Gastroesophageal sphincter (tissue), 4 donors: ENCODE data around the gene KRT14. TPM values are rescaled to one million over a fixed set of nuclear protein-coding genes. Genes with fewer than 3 reads are reported as not detected.
"Not testable (repeated sequence)": the region's sequence is repeated elsewhere in the genome, so short reads cannot be mapped to it uniquely, and the experiment has no call there.

Experiments
- ATAC-seq: fragments of 150-250 bp; one replicate; pipeline ENCODE4 v1.9.1; 2016; ENCODE audit warnings: mild to moderate bottlenecking, moderate library complexity
- H3K27ac ChIP-seq, 4 donors: fragments of 200-600 bp; sonication (generic) in 3 of 4; 1 replicate in 3 of 4; 2 replicates in 1 of 4; pipeline ENCODE4 v1.5.1; 2016 to 2019
- H3K27me3 ChIP-seq: fragments of 200-600 bp; sonication (generic); one replicate; pipeline ENCODE4 v1.5.1; 2019
- H3K36me3 ChIP-seq, 2 donors: fragments of 200-600 bp; sonication (generic); one replicate each; pipeline ENCODE4 v1.5.1; 2019; ENCODE audit warnings: control low read depth in 1 of 2
- H3K4me1 ChIP-seq, 3 donors: fragments of 200-600 bp; sonication (generic); 1 replicate in 2 of 3; 2 replicates in 1 of 3; pipeline ENCODE4 v1.5.1; 2016 to 2019; ENCODE audit warnings: control low read depth in 2 of 3
- H3K4me3 ChIP-seq, 2 donors: fragments of 200-600 bp; sonication (generic); one replicate each; pipeline ENCODE4 v1.5.1; 2019; ENCODE audit warnings: mild to moderate bottlenecking in 1 of 2, moderate library complexity in 1 of 2
- H3K9me3 ChIP-seq, 3 donors: fragments of 200-600 bp; sonication (generic); one replicate each; pipeline ENCODE4 v1.5.1; 2017 to 2019; ENCODE audit warnings: control low read depth in 2 of 3
- CTCF ChIP-seq, 4 experiments: fragments of 200-600 bp in 2 of 4; fragments of 450-650 bp in 2 of 4; sonication (generic) in 1 of 4; IDR thresholded peaks; one replicate each; pipeline ENCODE4 v1.5.1; 2017 to 2019; ENCODE audit warnings: antibody characterized with exemption in 4 of 4, mild to moderate bottlenecking in 2 of 4, moderate library complexity in 2 of 4
- EP300 ChIP-seq: sonication (generic); formaldehyde crosslinking; IDR thresholded peaks from one replicate; pipeline ENCODE4 v1.6.1; 2017; ENCODE audit warnings: antibody characterized with exemption, mild to moderate bottlenecking
- POLR2A ChIP-seq, 2 donors: fragments of 450-650 bp; IDR thresholded peaks; one replicate each; pipeline ENCODE4 v1.6.1; 2017; ENCODE audit warnings: antibody characterized with exemption in 2 of 2, mild to moderate bottlenecking in 2 of 2, moderate library complexity in 1 of 2
- POLR2AphosphoS5 ChIP-seq: sonication (generic); formaldehyde crosslinking; IDR thresholded peaks from one replicate; pipeline ENCODE4 v1.6.1; 2017; ENCODE audit warnings: antibody characterized with exemption
- WGBS, 2 donors: methylation state at CpG; one replicate each; pipeline ENCODE4 v1.1.5; 2018; ENCODE audit warnings: low coverage in 1 of 2; 5-methylcytosine and 5-hydroxymethylcytosine counted together
- total RNA-seq, 4 donors: library from RNA; depleted of rRNA; stranded (reverse); fragments of >200 nt; gene quantifications; one replicate each; pipeline ENCODE4 v1.1.0, GENCODE V29; 2016

The KRT14 gene
- total RNA-seq, 4 donors from 2014 or later = 1.4 to 105 (median 41.1) TPM; not detected in 1

DNA sequence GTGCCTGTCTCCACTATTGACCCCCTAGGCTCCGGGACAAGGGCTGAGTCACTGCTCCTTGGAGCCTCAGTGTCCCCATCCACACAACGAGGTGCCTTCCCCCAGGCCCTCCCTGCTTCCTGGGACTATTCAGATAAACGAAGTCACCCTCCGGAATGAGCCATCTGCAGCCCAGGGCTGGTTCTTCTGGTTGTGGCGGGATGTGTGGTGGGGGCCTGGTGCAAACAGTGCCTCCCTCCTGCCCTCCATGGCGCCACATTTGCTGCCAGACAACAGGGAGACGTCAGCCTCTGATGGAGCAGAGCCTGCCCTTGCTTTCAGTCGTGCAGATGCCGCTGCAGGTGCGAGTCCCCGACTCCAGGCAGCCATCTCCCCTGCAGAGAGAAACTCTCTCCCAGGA lies 31.0 kb upstream of the KRT14 start:
- ATAC-seq = no peak
- no peaks in the 10 kb centered on the region for H3K4me1 ChIP-seq
- no CpG with 5 or more reads among the region's 11 CpGs for WGBS, 2 donors
- H3K27me3 ChIP-seq = peaks cover 54% of the 10 kb centered on the region
- H3K27ac ChIP-seq = no peak overlapping the region
- TF ChIP-seq POLR2AphosphoS5 (no peak), CTCF (IDR thresholded peaks at IDR 0.05) (no peak), EP300 (no peak), POLR2A (IDR thresholded peaks at IDR 0.05) (no peak)
- no peaks in the 10 kb centered on the region for H3K9me3 ChIP-seq
- H3K36me3 ChIP-seq = no peaks in the 10 kb centered on the region
- no peak overlapping the region for H3K4me3 ChIP-seq

DNA sequence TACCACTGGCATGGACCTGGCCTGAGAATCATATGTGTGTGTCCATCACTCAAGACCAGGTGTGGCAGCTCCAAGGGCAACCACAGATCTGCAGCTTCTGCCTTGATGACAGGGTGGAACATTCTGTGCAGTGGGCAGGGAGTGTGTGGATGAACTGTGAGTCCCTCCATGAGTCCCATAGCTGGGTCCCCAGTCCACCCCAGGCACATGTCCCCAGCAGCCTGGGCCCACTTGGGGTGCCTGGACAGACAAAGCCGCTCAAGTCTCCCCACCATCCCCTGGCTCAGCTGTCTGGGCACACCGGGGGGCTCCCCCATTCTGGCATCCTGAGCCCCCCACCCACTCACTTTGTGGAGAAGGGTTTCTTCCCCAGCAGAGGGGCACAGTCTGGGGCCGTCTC lies 30.4 kb upstream of the KRT14 start:
- Histone ChIP-seq H3K27me3 (peaks cover 59% of the 10 kb centered on the region), H3K27ac (no peak overlapping the region), H3K9me3 (no peaks in the 10 kb centered on the region), H3K36me3 (no peaks in the 10 kb centered on the region), H3K4me1 (no peaks in the 10 kb centered on the region), H3K4me3 (no peak overlapping the region)
- ATAC-seq = no peak
- WGBS, 2 donors = 100% methylated on average over 1 of the region's 3 CpGs; no CpG with 5 or more reads in 1 of the 2 donors
- TF ChIP-seq POLR2AphosphoS5 = no peak
- TF ChIP-seq EP300 = no peak
- TF ChIP-seq POLR2A (IDR thresholded peaks at IDR 0.05) = no peak
- TF ChIP-seq CTCF (IDR thresholded peaks at IDR 0.05) = no peak

DNA sequence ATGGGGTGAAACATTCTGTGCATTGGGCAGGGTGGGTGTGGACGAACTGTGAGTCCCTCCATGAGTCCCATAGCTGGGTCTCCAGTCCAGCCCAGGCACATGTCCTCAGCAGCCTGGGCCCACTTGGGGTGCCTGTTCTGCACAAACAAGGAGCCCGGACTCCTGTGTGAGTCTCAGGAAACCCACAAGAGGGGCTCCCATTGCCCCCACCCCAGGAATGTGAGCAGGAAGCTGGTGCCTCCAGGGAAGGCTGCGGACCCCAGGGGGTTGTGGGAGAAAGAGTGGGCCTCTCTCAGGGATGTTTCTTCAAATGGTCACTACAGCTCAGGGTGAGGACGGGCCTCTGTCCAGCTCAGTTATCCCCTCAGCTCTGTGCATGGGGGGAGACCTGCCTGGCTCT lies 29.8 kb upstream of the KRT14 start:
- H3K9me3 ChIP-seq, H3K4me1 ChIP-seq, H3K27ac ChIP-seq, H3K4me3 ChIP-seq, ATAC-seq, H3K36me3 ChIP-seq: not testable (repeated sequence)
- peaks cover 66% of the 10 kb centered on the region for H3K27me3 ChIP-seq
- no CpG with 5 or more reads among the region's 4 CpGs for WGBS, 2 donors

- Histone ChIP-seq H3K4me3 (no peak overlapping the region), H3K4me1 (no peaks in the 10 kb centered on the region), H3K36me3 (no peaks in the 10 kb centered on the region), H3K27me3 (peaks cover 76% of the 10 kb centered on the region), H3K9me3 (no peaks in the 10 kb centered on the region), H3K27ac (no peak overlapping the region)
- ATAC-seq = no peak
- WGBS, 2 donors = 16% methylated on average over 2 of the region's 7 CpGs; no CpG with 5 or more reads in 1 of the 2 donors
- no peak for TF ChIP-seq POLR2AphosphoS5
- no peak for TF ChIP-seq POLR2A (IDR thresholded peaks at IDR 0.05)
- TF ChIP-seq EP300 = no peak
- no peak for TF ChIP-seq CTCF (IDR thresholded peaks at IDR 0.05)
Observed at GRCh38 chr17:41615454-41615853, 28.8 kb upstream of the KRT14 start.

GRCh38 chr17:41614767-41615166 lies 28.1 kb upstream of the KRT14 start:
- H3K4me1 ChIP-seq, H3K36me3 ChIP-seq, H3K27ac ChIP-seq, H3K9me3 ChIP-seq, H3K4me3 ChIP-seq, ATAC-seq: not testable (repeated sequence)
- WGBS, 2 donors = 65% methylated on average over 7 of the region's 9 CpGs; no CpG with 5 or more reads in 1 of the 2 donors
- peaks cover 79% of the 10 kb centered on the region for H3K27me3 ChIP-seq

- H3K4me1 ChIP-seq = no peaks in the 10 kb centered on the region
- no peaks in the 10 kb centered on the region for H3K9me3 ChIP-seq
- H3K4me3 ChIP-seq = no peak overlapping the region
- no peak for TF ChIP-seq POLR2AphosphoS5
- TF ChIP-seq POLR2A (IDR thresholded peaks at IDR 0.05) = no peak
- TF ChIP-seq CTCF (IDR thresholded peaks at IDR 0.05) = no peak
- TF ChIP-seq EP300 = no peak
- ATAC-seq = no peak
- H3K36me3 ChIP-seq = no peaks in the 10 kb centered on the region
- H3K27ac ChIP-seq = no peak overlapping the region
- peaks cover 78% of the 10 kb centered on the region for H3K27me3 ChIP-seq
- WGBS, 2 donors = no CpG with 5 or more reads among the region's 5 CpGs
Observed at GRCh38 chr17:41614098-41614497, 27.4 kb upstream of the KRT14 start.
